SK-N-SH treated with all-trans-retinoic acid at 6 μM for 48 hours (cell line): Measurements from ENCODE around the gene ARID3B.

Experiments
- ARNTL ChIP-seq: fragments of 450-650 bp; formaldehyde crosslinking; IDR thresholded peaks from 2 replicates; pipeline ENCODE4 v1.5.0; 2020; ENCODE audit warnings: low read depth, mild to moderate bottlenecking, moderate library complexity, borderline replicate concordance
- GLIS3 ChIP-seq: fragments of 250-450 bp; sonication (Bioruptor Pico); IDR thresholded peaks from 2 replicates; pipeline ENCODE4 v1.5.0; 2020; ENCODE audit warnings: mild to moderate bottlenecking, moderate library complexity
- OSR1 ChIP-seq: fragments of 250-450 bp; sonication (Bioruptor Pico); IDR thresholded peaks from 2 replicates; pipeline ENCODE4 v1.8.0; 2022; ENCODE audit warnings: moderate library complexity, mild to moderate bottlenecking, inconsistent platforms
- RARB ChIP-seq: fragments of 250-450 bp; sonication (Bioruptor Pico); IDR thresholded peaks from 2 replicates; pipeline ENCODE4 v1.8.0; 2021; ENCODE audit warnings: mild to moderate bottlenecking, moderate library complexity
- SNAI2 ChIP-seq: fragments of 250-450 bp; sonication (Bioruptor Pico); IDR thresholded peaks from 2 replicates; pipeline ENCODE4 v1.5.0; 2020; ENCODE audit warnings: mild to moderate bottlenecking, moderate library complexity
- TCF4 ChIP-seq: fragments of 250-450 bp; sonication (Bioruptor Pico); IDR thresholded peaks from 2 replicates; pipeline ENCODE4 v1.8.0; 2021; ENCODE audit warnings: mild to moderate bottlenecking, moderate library complexity, borderline replicate concordance
- TOX ChIP-seq: fragments of 250-450 bp; sonication (Bioruptor Pico); IDR thresholded peaks from 2 replicates; pipeline ENCODE4 v1.8.0; 2021; ENCODE audit warnings: mild to moderate bottlenecking, moderate library complexity, borderline replicate concordance
- ZNF8 ChIP-seq: fragments of 450-650 bp; formaldehyde crosslinking; IDR thresholded peaks from 2 replicates; pipeline ENCODE4 v1.5.0; 2020; ENCODE audit warnings: mild to moderate bottlenecking, moderate library complexity
- TF ChIP-seq, protein P1 (sequence below): fragments of 250-450 bp; sonication (Bioruptor Pico); IDR thresholded peaks from 2 replicates; pipeline ENCODE4 v1.5.1; 2020; ENCODE audit warnings: low read depth, mild to moderate bottlenecking, moderate library complexity
- TF ChIP-seq, protein P2 (sequence below): fragments of 250-450 bp; sonication (Bioruptor Pico); IDR thresholded peaks from 2 replicates; pipeline ENCODE4 v1.8.0; 2020; ENCODE audit warnings: mild to moderate bottlenecking, moderate library complexity, borderline replicate concordance
- TF ChIP-seq, protein P3 (sequence below): fragments of 250-450 bp; sonication (Bioruptor Pico); IDR thresholded peaks from 2 replicates; pipeline ENCODE4 v1.5.1; 2021; ENCODE audit warnings: mild to moderate bottlenecking, moderate library complexity

DNA sequence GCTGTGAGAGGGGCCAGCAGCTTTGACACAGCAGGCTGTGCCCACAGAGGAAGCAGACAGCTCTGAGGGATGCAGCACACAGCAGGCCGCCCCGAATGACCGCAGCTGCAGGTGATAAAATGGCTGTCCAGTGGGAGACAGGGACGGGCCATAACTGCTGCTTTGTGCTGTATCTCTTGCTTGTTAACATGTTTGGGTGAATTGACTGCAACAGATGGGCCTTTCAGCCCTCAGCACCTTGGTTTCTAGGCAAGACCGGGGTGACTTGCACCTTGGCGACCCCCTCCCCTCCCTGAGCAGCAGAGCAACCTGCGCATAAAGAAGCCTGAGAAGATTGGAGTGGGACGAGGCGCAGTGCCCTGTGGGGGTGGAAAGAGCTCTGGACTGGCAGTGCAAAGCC, 38.0 kb downstream of the ARID3B start:
- TF ChIP-seq, protein P1, sequence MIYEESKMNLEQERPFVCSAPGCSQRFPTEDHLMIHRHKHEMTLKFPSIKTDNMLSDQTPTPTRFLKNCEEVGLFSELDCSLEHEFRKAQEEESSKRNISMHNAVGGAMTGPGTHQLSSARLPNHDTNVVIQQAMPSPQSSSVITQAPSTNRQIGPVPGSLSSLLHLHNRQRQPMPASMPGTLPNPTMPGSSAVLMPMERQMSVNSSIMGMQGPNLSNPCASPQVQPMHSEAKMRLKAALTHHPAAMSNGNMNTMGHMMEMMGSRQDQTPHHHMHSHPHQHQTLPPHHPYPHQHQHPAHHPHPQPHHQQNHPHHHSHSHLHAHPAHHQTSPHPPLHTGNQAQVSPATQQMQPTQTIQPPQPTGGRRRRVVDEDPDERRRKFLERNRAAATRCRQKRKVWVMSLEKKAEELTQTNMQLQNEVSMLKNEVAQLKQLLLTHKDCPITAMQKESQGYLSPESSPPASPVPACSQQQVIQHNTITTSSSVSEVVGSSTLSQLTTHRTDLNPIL (CRISPR knock-in tag): no peak
- TF ChIP-seq SNAI2 (CRISPR knock-in tag) (no peak), TOX (no peak), RARB (CRISPR knock-in tag) (no peak), GLIS3 (CRISPR knock-in tag) (no peak), ARNTL (no peak), TCF4 (CRISPR knock-in tag) (no peak), OSR1 (no peak), ZNF8 (no peak)
- TF ChIP-seq, protein P2, sequence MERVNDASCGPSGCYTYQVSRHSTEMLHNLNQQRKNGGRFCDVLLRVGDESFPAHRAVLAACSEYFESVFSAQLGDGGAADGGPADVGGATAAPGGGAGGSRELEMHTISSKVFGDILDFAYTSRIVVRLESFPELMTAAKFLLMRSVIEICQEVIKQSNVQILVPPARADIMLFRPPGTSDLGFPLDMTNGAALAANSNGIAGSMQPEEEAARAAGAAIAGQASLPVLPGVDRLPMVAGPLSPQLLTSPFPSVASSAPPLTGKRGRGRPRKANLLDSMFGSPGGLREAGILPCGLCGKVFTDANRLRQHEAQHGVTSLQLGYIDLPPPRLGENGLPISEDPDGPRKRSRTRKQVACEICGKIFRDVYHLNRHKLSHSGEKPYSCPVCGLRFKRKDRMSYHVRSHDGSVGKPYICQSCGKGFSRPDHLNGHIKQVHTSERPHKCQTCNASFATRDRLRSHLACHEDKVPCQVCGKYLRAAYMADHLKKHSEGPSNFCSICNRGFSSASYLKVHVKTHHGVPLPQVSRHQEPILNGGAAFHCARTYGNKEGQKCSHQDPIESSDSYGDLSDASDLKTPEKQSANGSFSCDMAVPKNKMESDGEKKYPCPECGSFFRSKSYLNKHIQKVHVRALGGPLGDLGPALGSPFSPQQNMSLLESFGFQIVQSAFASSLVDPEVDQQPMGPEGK (CRISPR knock-in tag): no peak
- TF ChIP-seq, protein P3, sequence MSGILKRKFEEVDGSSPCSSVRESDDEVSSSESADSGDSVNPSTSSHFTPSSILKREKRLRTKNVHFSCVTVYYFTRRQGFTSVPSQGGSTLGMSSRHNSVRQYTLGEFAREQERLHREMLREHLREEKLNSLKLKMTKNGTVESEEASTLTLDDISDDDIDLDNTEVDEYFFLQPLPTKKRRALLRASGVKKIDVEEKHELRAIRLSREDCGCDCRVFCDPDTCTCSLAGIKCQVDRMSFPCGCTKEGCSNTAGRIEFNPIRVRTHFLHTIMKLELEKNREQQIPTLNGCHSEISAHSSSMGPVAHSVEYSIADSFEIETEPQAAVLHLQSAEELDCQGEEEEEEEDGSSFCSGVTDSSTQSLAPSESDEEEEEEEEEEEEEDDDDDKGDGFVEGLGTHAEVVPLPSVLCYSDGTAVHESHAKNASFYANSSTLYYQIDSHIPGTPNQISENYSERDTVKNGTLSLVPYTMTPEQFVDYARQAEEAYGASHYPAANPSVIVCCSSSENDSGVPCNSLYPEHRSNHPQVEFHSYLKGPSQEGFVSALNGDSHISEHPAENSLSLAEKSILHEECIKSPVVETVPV: no peak
